Activated T-cell treated with anti-CD3 and anti-CD28 coated beads, Interleukin-2, amount 50 U/mL, for 48 hours (primary cell): ENCODE measurements around the gene LIF.

Experiments used
- DNase-seq, 2 experiments: peaks; one replicate each; pipeline ENCODE4 v3.0.0-alpha.2; 2020

The LIF gene

GRCh38 chr22:30245985-30246813 is at the start of gene LIF:
LIF (minus strand) TSS chr22:30246759; CDS start chr22:30246695, 64 bp downstream.
- DNase-seq = peak; percentile 74 to 77

- DNase-seq = no peak
Measured at GRCh38 chr22:30296324-30296723, 49.8 kb upstream of the LIF start.

- DNase-seq = no peak
Measured at GRCh38 chr22:30295576-30295975, 49.0 kb upstream of the LIF start.

GRCh38 chr22:30294830-30295229 is 48.3 kb upstream of the LIF start:
- DNase-seq = no peak

- DNase-seq = no peak
Measured at GRCh38 chr22:30294066-30294465, 47.5 kb upstream of the LIF start.

- DNase-seq = no peak
Measured at GRCh38 chr22:30293026-30293425, 46.5 kb upstream of the LIF start.

- DNase-seq = no peak
Measured at GRCh38 chr22:30292069-30292970, 45.8 kb upstream of the LIF start.

GRCh38 chr22:30291058-30291892 is 44.7 kb upstream of the LIF start:
- DNase-seq = no peak

- no peak for DNase-seq
Measured at GRCh38 chr22:30290342-30291057, 43.9 kb upstream of the LIF start.

GRCh38 chr22:30289980-30290313 is 43.4 kb upstream of the LIF start:
- DNase-seq = no peak

- DNase-seq = peak; percentile 94 to 95
Measured at GRCh38 chr22:30289141-30289979, 42.8 kb upstream of the LIF start, which contains the start of gene CASTOR1. CASTOR1 (minus strand) TSS chr22:30289505; CDS start chr22:30289497, 8 bp downstream.

- no peak for DNase-seq
Measured at GRCh38 chr22:30288419-30289140, 42.0 kb upstream of the LIF start.

GRCh38 chr22:30287648-30288418 is 41.3 kb upstream of the LIF start:
- peak; percentile 94 for DNase-seq

- DNase-seq = peak; percentile 93 to 95
Measured at GRCh38 chr22:30286813-30287647, 40.5 kb upstream of the LIF start.

GRCh38 chr22:30286331-30286730 is 39.8 kb upstream of the LIF start:
- no peak for DNase-seq

GRCh38 chr22:30285846-30286200 is 39.3 kb upstream of the LIF start:
- no peak for DNase-seq

GRCh38 chr22:30285176-30285845 is 38.8 kb upstream of the LIF start:
- no peak for DNase-seq

GRCh38 chr22:30284666-30285065 is 38.1 kb upstream of the LIF start:
- DNase-seq = no peak
